SK-N-SH treated with all-trans-retinoic acid at 6 μM for 48 hours (cell line): ENCODE measurements around the gene TMEM164.

Experiments used
- ARNTL ChIP-seq: fragments of 450-650 bp; formaldehyde crosslinking; IDR thresholded peaks from 2 replicates; pipeline ENCODE4 v1.5.0; 2020; ENCODE audit warnings: low read depth, mild to moderate bottlenecking, moderate library complexity, borderline replicate concordance
- RARB ChIP-seq: fragments of 250-450 bp; sonication (Bioruptor Pico); IDR thresholded peaks from 2 replicates; pipeline ENCODE4 v1.8.0; 2021; ENCODE audit warnings: mild to moderate bottlenecking, moderate library complexity
- ZC3H10 ChIP-seq: fragments of 250-450 bp; sonication (Bioruptor Pico); IDR thresholded peaks from 2 replicates; pipeline ENCODE4 v1.5.1; 2021; ENCODE audit warnings: mild to moderate bottlenecking, moderate library complexity

GRCh38 chrX:110172215-110172614 lies 169.3 kb downstream of the TMEM164 start:
- TF ChIP-seq RARB (CRISPR knock-in tag): no peak
- no peak for TF ChIP-seq ZC3H10 (CRISPR knock-in tag)
- no peak for TF ChIP-seq ARNTL (CRISPR knock-in tag)
